ENCODE results near the gene PRKD1.

DNA sequence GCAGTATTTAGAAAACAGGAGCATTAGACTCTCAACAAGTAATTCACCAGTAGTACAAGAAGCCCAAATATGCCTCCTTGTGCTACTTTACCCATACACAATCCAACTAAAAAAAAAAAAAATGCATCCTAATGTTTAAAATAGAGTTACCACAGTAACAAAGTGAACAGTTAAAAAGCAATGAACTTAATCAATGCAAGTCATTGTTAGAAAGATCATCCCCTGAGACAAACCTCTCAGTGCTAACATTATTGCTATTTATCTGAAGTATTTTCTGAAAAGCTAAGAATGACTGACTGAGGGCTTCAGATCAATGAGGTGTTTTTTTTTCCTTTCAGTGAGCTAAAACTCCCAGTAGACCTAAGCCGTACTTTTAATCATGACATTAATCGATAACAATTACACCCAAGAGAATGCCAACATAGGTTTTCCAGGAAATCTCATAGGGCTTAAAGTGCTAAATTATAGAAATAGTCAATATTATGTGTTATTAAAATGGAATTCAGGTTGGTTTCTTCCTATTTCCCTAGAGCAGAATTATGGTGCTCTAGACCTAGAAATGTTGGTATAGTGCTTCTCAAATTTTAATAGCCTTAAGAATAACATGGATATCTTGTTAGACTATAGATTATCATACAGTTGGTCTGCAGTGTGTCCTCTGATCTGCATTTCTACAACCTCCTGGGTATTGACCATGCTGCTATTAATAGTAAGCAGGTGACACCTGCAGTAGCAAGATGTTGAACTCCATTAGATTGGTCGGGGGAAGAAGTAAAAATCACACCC lies 123.0 kb downstream of the PRKD1 start:
- no peak for TF ChIP-seq POLR2A (IDR thresholded peaks at IDR 0.05)
- TF ChIP-seq, protein P1, sequence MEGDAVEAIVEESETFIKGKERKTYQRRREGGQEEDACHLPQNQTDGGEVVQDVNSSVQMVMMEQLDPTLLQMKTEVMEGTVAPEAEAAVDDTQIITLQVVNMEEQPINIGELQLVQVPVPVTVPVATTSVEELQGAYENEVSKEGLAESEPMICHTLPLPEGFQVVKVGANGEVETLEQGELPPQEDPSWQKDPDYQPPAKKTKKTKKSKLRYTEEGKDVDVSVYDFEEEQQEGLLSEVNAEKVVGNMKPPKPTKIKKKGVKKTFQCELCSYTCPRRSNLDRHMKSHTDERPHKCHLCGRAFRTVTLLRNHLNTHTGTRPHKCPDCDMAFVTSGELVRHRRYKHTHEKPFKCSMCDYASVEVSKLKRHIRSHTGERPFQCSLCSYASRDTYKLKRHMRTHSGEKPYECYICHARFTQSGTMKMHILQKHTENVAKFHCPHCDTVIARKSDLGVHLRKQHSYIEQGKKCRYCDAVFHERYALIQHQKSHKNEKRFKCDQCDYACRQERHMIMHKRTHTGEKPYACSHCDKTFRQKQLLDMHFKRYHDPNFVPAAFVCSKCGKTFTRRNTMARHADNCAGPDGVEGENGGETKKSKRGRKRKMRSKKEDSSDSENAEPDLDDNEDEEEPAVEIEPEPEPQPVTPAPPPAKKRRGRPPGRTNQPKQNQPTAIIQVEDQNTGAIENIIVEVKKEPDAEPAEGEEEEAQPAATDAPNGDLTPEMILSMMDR (IDR thresholded peaks at IDR 0.05): no peak
